Measurements from ENCODE around the gene WIPF3.

WIPF3 gene

GRCh38 chr7:29810297-29810696 is 4.0 kb downstream of the WIPF3 start:
- no peak for DNase-seq

DNA sequence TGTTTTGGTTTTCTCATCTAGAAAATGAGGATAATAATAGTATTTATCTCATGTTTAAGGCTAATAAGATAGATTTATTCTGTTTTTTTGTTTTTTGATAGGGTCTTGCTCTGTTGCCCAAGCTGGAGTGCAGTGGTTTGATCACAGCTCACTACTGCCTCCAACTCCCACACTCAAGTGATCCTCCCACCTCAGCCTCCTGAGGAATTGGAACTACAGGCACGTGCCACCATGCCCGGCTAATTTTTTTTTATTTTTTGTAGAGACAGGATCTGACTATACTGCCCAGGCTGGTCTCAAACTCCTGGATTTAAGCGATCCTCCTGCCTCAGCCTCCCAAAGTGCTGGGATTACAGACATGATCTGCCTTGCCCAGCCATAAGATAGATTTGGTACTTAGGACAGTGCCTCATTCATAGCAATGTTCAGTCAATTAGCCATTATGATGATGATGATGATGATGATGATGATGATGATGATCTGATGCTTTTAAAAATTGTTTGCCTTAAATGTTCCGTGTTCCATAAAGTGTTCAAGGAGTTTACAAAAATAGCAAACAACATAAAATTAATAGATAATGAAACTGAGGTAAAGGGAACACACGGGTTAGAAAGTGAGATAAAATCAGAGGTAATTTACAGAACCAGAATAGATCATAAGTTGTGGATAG is 4.6 kb downstream of the WIPF3 start:
- no peak for DNase-seq

DNA sequence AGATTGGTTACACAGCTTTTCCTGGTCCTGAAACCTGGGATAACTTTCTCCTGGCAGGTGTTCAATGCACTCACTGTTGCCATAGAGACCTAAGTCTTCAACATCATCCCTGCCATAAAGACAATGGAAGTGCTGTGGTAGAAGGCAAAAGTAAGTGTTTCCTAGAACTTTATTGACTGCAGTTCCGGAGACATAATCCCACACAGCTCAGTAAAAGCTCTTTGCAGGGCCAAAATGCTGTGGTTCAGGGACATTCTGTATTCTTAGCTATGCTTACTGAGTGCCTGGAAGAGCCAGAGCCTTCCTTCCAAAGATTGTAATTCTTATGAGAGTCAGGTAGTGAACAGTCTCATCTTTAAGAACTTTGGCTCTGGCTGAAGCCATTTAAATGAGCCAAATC is 5.3 kb downstream of the WIPF3 start:
- DNase-seq: no peak

- DNase-seq: no peak
These were observed 6.0 kb downstream of the WIPF3 start for GRCh38 chr7:29812185-29812876.

- no peak for DNase-seq
These were observed 9.1 kb downstream of the WIPF3 start for GRCh38 chr7:29815181-29816105.

DNA sequence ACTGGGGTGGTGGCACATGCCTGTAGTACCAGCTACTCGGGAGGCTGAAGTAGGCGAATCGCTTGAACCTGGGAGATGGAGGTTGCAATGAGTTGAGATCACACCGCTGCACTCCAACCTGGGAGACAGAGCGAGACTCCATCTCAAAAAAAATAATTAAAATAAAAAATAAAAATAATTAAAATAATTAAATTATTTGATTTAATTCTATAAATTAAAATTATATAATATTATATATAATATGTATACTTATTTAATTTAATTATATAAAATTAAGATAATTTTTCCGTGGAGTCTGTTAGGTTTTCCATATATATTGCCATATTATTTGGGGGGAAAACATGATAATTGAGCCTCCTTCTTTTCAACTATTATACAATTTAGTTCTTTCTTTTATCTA is 12.0 kb downstream of the WIPF3 start:
- DNase-seq: no peak

DNA sequence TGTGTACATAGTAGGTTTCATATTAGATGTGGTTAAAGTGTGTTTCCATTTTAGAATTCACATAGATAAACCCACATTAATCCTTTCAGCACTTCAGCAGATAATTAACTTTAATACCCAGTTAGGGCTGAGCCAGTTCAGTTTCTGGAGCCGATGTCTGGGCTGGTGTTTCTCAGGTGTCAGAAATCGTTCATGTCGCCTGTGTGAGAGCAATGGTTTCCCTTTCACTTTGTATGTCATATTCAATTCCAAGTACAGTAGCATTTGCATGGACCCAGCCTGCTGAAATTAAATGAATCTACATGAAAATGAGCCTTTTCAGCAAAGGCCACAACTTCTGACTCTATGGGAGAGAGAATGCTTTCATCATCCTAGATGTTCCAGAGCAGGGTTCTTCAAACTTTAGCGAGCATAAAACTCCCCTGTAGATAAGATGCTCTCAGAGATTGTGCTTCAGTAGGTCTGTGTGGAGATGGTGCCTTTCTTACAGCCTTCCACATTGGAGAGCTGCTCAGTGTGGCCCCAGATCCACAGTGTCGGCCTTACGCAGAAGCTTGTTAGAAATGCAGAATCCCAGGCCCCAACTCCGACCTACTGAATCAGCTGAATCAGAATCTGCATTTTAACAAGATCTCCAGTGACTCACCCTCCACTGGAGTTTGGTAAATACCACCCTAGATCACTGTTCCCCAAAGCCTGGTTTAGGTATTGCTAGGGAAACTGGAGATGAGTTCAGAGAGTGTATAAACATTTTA is 19.6 kb downstream of the WIPF3 start:
- no peak for DNase-seq

GRCh38 chr7:29826530-29826822 is 20.2 kb downstream of the WIPF3 start:
- DNase-seq: no peak

DNA sequence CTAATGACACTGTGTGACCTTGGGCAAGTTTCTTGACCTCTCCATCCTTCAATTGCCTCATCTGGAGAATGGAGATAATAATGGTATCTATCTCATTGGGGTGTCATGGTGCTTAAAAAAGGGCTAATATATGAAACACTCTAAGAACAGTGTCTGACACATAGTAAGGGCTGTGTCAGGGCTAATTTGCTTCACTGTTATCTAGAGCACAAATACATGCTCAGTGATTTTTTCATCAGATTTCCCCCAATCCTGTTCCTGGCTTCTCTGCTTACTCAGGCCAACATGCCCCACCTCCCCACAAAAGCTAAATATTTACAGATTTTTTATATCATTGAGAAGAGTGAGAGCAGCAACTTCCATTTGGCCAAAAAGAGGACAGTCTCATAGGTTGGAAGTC is 20.6 kb downstream of the WIPF3 start:
- no peak for DNase-seq

GRCh38 chr7:29831705-29832104 is 25.4 kb downstream of the WIPF3 start:
- DNase-seq: no peak

DNA sequence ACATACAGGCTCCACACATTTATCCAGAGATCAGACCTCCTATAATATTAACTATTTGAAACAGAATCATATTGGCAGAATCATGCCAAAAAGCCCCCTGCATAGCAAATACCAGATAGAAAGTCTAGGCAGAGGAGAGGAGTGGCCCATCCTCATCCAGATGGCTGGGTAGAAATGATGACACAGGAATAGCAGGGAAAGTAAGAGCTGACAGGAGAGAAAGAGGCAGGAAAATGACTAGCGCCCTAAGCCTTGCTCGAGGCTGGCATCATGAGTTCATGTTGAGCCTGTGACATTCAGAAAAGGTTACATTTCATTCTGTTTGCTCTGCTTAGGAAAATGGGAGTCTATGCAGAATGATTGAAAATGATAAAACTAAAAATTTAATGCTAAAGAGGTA is 27.6 kb downstream of the WIPF3 start:
- no peak for DNase-seq

GRCh38 chr7:29835718-29836117 is 29.4 kb downstream of the WIPF3 start:
- DNase-seq: no peak

DNA sequence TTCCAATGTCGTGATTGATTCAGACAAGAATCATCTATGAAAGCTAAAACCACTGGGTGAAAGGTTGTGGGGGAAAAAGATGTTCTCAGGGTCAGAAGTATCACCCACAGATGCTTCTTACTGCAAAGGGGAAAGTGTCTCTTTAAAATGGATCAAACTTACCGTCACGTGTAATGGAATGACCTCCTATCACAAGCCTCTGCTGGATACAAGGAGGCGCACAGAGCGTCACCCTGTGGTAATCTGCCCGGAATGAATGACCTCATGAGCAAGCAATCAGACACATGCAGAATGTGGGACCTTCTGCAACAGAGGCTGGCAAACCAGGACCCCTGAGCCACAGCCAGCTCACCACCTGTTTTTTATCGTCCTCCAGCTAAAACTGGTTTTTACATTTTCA is 33.0 kb downstream of the WIPF3 start:
- DNase-seq: peak; percentile 35

GRCh38 chr7:29839921-29840320 is 33.6 kb downstream of the WIPF3 start:
- DNase-seq: no peak

DNA sequence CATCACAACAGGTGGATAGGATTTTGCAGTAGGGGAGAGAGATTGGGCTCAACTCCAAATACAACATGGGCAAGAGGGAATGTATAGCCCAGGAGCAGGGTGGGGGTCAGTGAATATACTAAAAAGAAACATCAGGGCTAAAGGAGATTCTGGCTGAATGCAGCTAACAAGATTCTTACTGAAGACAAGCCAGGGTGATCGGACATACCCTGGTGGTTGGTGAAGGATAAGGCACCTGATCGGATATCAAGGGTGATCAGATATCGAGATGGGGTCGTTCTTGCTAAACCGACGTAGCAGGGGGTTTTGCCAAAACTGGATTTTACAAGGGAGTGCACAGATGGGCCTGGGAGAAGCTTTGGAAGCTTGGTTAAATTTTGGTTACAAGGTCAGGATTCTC is 34.4 kb downstream of the WIPF3 start:
- DNase-seq: no peak

DNA sequence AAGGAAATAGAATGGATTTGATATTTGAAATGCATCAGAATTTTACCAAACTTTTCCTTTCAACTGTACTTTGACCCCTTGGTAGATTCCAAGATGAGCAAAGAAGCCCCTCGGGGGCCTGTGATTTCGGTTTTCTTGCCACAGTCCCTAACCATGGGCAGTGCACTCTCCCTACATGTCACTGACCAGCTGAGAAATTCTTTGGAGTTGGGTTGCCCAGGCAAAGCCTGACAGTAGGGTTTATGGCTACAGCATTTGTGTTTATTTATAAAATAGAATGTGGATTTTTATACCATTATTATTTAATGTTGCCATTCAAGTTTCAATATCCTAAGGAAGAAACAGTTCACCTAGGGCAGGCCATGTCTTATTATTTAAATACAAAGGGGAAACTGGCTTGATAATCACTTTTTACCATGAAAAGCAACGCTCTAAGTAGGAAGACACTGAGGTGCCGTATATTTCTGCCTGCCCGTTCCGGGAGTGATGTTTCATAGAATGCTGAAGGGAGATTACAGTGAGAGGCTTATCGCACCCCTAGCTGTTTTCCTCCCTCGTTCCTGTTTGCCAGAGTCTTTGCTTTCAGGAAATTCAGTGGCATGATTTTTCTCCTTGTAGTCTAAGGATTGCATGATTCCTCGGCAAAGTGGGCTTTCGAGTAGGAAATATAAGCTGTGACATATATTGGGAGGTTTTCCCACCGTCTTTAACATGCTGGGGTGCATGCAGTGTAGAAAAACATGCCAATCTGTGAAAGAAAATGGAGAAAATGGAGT is 35.8 kb downstream of the WIPF3 start:
- no peak for DNase-seq

GRCh38 chr7:29843093-29843492 is 36.8 kb downstream of the WIPF3 start:
- DNase-seq: no peak

DNA sequence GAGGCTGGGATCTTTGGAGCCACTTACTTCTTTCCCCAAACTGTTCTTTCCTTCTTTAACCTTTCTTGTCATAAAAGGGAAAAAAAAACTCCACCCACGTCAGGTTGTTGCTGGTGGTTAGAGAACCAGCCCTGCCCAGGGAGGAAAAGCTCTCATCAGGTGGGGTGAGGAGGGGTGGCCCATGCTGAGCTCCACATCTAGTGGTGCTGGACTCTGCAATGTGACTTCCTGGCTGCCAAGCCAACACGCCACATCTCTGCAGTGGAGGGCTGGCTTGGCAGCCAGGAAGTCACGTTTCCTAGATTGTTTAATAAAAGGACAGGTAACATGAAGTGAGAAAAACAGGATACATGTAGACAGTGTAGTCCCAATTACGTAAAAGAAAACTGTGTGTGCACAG is 37.4 kb downstream of the WIPF3 start:
- DNase-seq: no peak

GRCh38 chr7:29844559-29844958 is 38.3 kb downstream of the WIPF3 start:
- DNase-seq: no peak

- DNase-seq: no peak
These were observed 41.2 kb downstream of the WIPF3 start for GRCh38 chr7:29847496-29847895.

DNA sequence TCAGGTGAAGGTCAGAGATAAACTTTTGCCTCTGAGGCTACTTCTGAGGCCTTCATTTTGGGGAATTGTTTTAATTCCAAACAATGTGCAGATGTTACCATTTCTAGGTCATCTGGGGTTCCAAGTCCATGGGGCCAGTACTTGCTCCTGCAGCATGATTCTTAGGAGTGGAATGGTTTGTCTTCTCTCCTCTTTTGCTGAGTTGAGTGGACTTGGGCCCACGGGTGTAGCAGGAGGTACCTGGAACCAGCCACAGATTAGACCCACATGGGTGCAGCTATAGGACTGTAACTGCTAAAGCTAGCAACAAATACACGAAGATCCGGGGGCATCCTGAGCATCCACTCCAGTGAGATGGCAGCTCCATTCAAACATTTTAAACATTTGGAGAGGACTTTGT is 41.6 kb downstream of the WIPF3 start:
- DNase-seq: no peak

DNA sequence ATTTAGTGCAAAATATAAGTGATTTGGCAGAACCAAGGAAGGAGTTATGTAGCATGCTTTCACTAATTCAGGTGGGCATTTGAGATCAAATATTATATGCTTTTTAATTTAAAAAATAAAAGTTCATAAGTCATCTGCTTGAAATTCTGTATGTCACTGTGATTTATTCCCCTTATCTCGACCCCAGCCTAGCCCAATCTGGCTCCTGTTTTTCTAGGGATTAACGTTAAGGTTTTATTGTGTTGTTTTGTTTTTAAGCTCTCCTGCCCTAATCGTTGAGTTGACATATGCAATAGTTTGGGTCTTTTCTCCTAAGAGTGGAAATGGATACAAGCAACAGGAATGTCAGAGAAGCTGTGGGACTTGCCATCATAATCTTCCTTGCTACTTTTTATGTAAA is 42.6 kb downstream of the WIPF3 start:
- no peak for DNase-seq

- DNase-seq: no peak
These were observed 45.2 kb downstream of the WIPF3 start for GRCh38 chr7:29851487-29851886.

All from fibroblast of skin of right quadriceps (primary cell).